ENCODE data around the gene MSI2.

GRCh38 chr17:57454729-57455062 is 198.4 kb downstream of the MSI2 start:
- no peak for TF ChIP-seq CTCF (conservative IDR thresholded peaks at IDR 0.05; ENCODE audit: low read length)
- TF ChIP-seq EZH2phosphoT487 (IDR thresholded peaks at IDR 0.05; ENCODE audit: borderline replicate concordance, low read depth, low read length): no peak
